ENCODE data around the gene CTXN1.

DNA sequence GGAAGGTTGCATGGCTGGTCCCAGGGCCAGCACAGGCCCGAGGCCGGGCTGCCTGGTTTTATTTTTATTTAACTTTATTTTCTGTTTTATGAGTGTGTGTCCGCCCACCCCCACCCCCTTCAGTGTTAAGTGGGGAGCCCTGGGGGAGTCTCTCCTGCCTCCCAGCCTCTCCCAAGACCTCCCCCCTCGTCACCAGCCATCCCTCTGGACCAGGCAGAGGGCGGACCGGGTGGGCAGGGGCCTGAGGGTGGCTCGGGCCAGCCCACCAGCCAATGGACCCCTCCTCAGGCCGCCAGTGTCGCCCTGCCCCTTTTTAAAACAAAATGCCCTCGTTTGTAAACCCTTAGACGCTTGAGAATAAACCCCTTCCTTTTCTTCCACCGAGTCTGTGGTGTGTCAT is 11.8 kb downstream of the CTXN1 start:
- TF ChIP-seq, protein P1, sequence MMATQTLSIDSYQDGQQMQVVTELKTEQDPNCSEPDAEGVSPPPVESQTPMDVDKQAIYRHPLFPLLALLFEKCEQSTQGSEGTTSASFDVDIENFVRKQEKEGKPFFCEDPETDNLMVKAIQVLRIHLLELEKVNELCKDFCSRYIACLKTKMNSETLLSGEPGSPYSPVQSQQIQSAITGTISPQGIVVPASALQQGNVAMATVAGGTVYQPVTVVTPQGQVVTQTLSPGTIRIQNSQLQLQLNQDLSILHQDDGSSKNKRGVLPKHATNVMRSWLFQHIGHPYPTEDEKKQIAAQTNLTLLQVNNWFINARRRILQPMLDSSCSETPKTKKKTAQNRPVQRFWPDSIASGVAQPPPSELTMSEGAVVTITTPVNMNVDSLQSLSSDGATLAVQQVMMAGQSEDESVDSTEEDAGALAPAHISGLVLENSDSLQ (IDR thresholded peaks at IDR 0.05) = no peak
- TF ChIP-seq TARDBP (IDR thresholded peaks at IDR 0.05) (no peak), L3MBTL2 (conservative IDR thresholded peaks at IDR 0.05) (no peak), FOXM1 (IDR thresholded peaks at IDR 0.05; ENCODE audit: borderline replicate concordance) (no peak), FOXK2 (IDR thresholded peaks at IDR 0.05) (no peak), ZNF384 (IDR thresholded peaks at IDR 0.05) (no peak), SUZ12 (IDR thresholded peaks at IDR 0.05) (no peak), BHLHE40 (IDR thresholded peaks at IDR 0.05; ENCODE audit: borderline replicate concordance) (no peak), SP1 (IDR thresholded peaks at IDR 0.05) (no peak)
